ENCODE data around the gene NCAPH2. TPM values are rescaled to one million over a fixed set of nuclear protein-coding genes. Genes with fewer than 3 reads are reported as not detected.

Gene NCAPH2
- total RNA-seq, 4 donors from 2014 or later, result 34.8 to 45.0 (median 42.1) TPM

DNA sequence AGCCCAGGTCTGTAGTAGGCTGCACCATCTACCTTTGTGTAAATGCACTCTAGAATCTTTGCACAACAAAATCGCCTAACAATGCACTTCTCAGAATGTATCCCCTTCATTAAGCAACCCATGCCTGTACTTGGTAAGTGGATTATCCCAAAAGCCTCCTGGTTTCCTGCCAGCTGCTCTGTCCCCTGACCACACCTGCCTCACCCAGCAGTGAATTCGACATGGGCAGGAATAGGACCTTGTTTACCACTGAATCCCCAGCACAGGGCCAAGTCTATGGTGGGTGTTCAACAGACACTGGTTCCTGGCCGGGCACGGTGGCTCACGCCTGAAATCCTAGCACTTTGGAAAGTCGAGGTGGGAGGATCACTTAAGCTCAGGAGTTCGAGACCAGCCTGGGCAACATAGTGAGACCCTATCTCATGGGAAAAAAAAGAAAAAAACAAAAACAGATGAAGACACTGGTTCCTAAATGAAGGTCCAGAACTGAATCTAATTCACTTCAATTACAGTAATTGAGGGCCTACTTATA, 59.8 kb downstream of the NCAPH2 start:
- no peak overlapping the region for H3K27ac ChIP-seq
- H3K27me3 ChIP-seq, result no peaks in the 10 kb centered on the region
- peaks cover 0 to 55% of the 10 kb centered on the region in 2 donors for H3K36me3 ChIP-seq
- TF ChIP-seq EP300 (IDR thresholded peaks at IDR 0.05), result no peak
- no peak for TF ChIP-seq POLR2A (IDR thresholded peaks at IDR 0.05)
- TF ChIP-seq, protein P1, sequence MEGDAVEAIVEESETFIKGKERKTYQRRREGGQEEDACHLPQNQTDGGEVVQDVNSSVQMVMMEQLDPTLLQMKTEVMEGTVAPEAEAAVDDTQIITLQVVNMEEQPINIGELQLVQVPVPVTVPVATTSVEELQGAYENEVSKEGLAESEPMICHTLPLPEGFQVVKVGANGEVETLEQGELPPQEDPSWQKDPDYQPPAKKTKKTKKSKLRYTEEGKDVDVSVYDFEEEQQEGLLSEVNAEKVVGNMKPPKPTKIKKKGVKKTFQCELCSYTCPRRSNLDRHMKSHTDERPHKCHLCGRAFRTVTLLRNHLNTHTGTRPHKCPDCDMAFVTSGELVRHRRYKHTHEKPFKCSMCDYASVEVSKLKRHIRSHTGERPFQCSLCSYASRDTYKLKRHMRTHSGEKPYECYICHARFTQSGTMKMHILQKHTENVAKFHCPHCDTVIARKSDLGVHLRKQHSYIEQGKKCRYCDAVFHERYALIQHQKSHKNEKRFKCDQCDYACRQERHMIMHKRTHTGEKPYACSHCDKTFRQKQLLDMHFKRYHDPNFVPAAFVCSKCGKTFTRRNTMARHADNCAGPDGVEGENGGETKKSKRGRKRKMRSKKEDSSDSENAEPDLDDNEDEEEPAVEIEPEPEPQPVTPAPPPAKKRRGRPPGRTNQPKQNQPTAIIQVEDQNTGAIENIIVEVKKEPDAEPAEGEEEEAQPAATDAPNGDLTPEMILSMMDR (IDR thresholded peaks at IDR 0.05), result no peak
- no peak for TF ChIP-seq POLR2AphosphoS5 (IDR thresholded peaks at IDR 0.05)
- H3K4me3 ChIP-seq, result no peak overlapping the region
- 83 to 100% methylated on average over 1 to 2 of the region's 7 CpGs for WGBS, 2 donors (ENCODE audit: low coverage in 1 of 2)
- H3K4me1 ChIP-seq, result peaks cover 0 to 18% (median 7%) of the 10 kb centered on the region in 3 donors
- ATAC-seq, result no peak
- H3K9me3 ChIP-seq, result no peaks in the 10 kb centered on the region

DNA sequence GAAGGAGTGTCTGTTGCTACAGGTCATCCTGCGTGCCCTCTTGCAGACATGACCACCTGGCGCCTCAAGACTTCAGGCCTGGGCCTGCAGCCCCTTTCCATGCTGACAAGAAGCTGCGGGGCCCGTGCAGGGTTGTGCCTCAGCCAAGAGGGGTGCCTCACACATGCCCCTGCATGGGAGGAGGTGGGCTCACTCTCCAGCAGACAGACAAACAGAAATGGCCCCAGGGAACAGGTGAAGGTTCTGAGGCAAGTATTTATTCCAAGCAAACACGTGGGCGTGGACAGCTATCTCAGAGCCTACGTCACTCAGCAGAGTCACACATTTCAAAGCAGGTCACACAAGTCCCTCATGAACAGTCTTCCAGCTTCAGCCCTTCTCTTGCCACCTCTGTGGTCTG, 60.6 kb downstream of the NCAPH2 start:
- Histone ChIP-seq H3K4me1 (peaks cover 0 to 9% (median 2%) of the 10 kb centered on the region in 3 donors), H3K4me3 (no peak overlapping the region), H3K9me3 (no peaks in the 10 kb centered on the region), H3K27me3 (no peaks in the 10 kb centered on the region), H3K36me3 (peaks cover 0 to 63% of the 10 kb centered on the region in 2 donors), H3K27ac (no peak overlapping the region)
- no peak for TF ChIP-seq POLR2A (IDR thresholded peaks at IDR 0.05)
- TF ChIP-seq, protein P1 (IDR thresholded peaks at IDR 0.05), result no peak
- no peak for TF ChIP-seq POLR2AphosphoS5 (IDR thresholded peaks at IDR 0.05)
- no peak for ATAC-seq
- WGBS, 2 donors (ENCODE audit: low coverage in 1 of 2), result 94 to 100% methylated on average over 3 to 4 of the region's 7 CpGs

DNA sequence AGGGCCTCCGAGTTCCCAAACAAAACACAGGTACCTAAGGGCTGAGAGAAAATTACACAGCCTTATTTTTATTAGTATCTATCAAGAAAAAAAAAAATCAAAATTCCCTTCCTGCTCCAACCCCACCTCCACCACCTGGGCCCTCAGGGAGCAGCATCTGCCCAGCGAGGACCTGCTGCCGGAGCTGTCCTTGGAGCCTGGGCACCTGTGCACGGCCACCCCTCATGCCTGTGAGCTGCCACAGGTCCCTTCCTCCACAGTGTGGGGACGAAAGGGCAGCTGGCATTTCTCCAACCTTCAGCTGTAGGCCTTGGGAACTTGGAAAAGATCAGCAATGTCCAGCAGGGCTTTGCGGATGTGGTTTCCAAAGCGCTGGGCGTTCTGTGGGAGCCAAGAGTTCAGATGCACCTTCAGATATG, 61.0 kb downstream of the NCAPH2 start:
- TF ChIP-seq, protein P1 (IDR thresholded peaks at IDR 0.05), result no peak
- no peak for TF ChIP-seq POLR2AphosphoS5 (IDR thresholded peaks at IDR 0.05)
- TF ChIP-seq POLR2A (IDR thresholded peaks at IDR 0.05), result no peak
- TF ChIP-seq EP300 (IDR thresholded peaks at IDR 0.05), result no peak
- ATAC-seq, result no peak
- H3K36me3 ChIP-seq, result peaks cover 0 to 67% of the 10 kb centered on the region in 2 donors
- WGBS, 2 donors (ENCODE audit: low coverage in 1 of 2), result 86% methylated on average over 1 of the region's 8 CpGs; no CpG with 5 or more reads in 1 of the 2 donors
- peaks cover 0 to 5% (median 0%) of the 10 kb centered on the region in 3 donors for H3K4me1 ChIP-seq
- no peaks in the 10 kb centered on the region for H3K27me3 ChIP-seq
- no peaks in the 10 kb centered on the region for H3K9me3 ChIP-seq
- no peak overlapping the region for H3K27ac ChIP-seq
- no peak overlapping the region for H3K4me3 ChIP-seq

DNA sequence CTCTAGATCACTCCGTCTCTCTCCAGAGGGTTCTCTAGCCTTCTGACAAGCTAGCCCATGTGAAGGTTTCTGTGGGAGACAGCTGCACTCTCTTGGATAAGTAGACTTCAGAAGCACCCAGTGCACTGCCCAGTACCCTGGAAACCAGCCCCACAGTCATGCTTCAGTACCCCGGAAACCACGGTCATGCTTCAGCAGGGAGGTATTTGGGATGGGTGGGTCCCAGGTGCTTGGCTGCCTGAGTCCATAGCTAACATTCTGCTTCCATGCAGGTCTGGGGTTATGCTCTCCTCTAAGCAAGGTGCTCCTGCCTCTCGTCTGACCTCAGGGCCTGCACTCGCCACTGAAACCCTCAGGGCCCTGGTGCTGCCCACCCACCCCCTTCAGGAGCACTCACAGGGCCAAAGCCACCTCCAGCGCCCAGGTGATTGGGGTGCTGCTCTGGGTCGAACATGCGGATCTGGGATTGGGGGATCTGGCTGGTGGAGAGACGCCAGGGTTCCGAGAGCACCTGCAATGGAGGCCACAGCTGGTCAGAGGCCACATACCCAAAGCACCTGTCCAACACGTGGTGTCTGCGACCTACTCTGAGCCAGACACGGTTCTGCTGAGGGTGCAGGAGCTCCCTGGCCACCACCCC, 62.0 kb downstream of the NCAPH2 start:
- no peaks in the 10 kb centered on the region for H3K27me3 ChIP-seq

More for the DNA sequence above, 62.0 kb downstream of the NCAPH2 start:
- no peak overlapping the region for H3K27ac ChIP-seq
- TF ChIP-seq POLR2A (IDR thresholded peaks at IDR 0.05) (no peak), POLR2AphosphoS5 (IDR thresholded peaks at IDR 0.05) (no peak), EP300 (IDR thresholded peaks at IDR 0.05) (no peak)
- TF ChIP-seq, protein P1 (IDR thresholded peaks at IDR 0.05), result no peak
- H3K9me3 ChIP-seq, result no peaks in the 10 kb centered on the region
- no peak overlapping the region for H3K4me3 ChIP-seq
- H3K4me1 ChIP-seq, result no peaks in the 10 kb centered on the region
- peaks cover 0 to 72% of the 10 kb centered on the region in 2 donors for H3K36me3 ChIP-seq
- ATAC-seq, result no peak
- WGBS, 2 donors (ENCODE audit: low coverage in 1 of 2), result 50 to 68% methylated on average over 1 to 3 of the region's 13 CpGs

All from gastroesophageal sphincter (tissue), 4 donors.